Stimulated activated CD8-positive, alpha-beta memory T cell treated with anti-CD3 and anti-CD28 coated beads, Interleukin-2, amount 100 ng/mL, for 48 hours (primary cell): Measurements from ENCODE around the gene GAB4.

Experiments
- DNase-seq, 2 donors: peaks; one replicate each; pipeline ENCODE4 v3.0.0-alpha.2; 2020; ENCODE audit warnings: low read depth in 2 of 2

The GAB4 gene

GRCh38 chr22:16987822-16988221 is 20.2 kb downstream of the GAB4 start:
- no peak for DNase-seq

GRCh38 chr22:16975155-16975885 is 32.7 kb downstream of the GAB4 start:
- no peak for DNase-seq

- no peak for DNase-seq
Measured at GRCh38 chr22:16974298-16975084, 33.5 kb downstream of the GAB4 start.

GRCh38 chr22:16973591-16974297 is 34.3 kb downstream of the GAB4 start:
- DNase-seq = no peak

- DNase-seq = no peak
Measured at GRCh38 chr22:16972311-16972710, 35.7 kb downstream of the GAB4 start.

GRCh38 chr22:16970446-16970845 is 37.6 kb downstream of the GAB4 start:
- DNase-seq = no peak

GRCh38 chr22:16969508-16970327 is 38.3 kb downstream of the GAB4 start:
- no peak for DNase-seq

- no peak for DNase-seq
Measured at GRCh38 chr22:16968218-16968595, 39.8 kb downstream of the GAB4 start.

GRCh38 chr22:16967453-16968217 is 40.4 kb downstream of the GAB4 start:
- no peak for DNase-seq

GRCh38 chr22:16966251-16966650 is 41.8 kb downstream of the GAB4 start:
- no peak for DNase-seq

GRCh38 chr22:16965560-16965959 is 42.5 kb downstream of the GAB4 start:
- no peak for DNase-seq

- no peak for DNase-seq
Measured at GRCh38 chr22:16965083-16965482, 42.9 kb downstream of the GAB4 start.

GRCh38 chr22:16964366-16964765 is 43.7 kb downstream of the GAB4 start:
- DNase-seq = no peak

GRCh38 chr22:16963189-16963945 is 44.7 kb downstream of the GAB4 start:
- DNase-seq = no peak

- DNase-seq = no peak
Measured at GRCh38 chr22:16962501-16962900, 45.5 kb downstream of the GAB4 start.

GRCh38 chr22:16961477-16962186 is 46.4 kb downstream of the GAB4 start:
- no peak for DNase-seq

- no peak for DNase-seq
Measured at GRCh38 chr22:16960884-16961249, 47.2 kb downstream of the GAB4 start.

GRCh38 chr22:16960220-16960883 is 47.7 kb downstream of the GAB4 start:
- no peak for DNase-seq

GRCh38 chr22:16959345-16959930 is 48.6 kb downstream of the GAB4 start:
- no peak for DNase-seq
